GM18519 (cell line): ENCODE results near the gene HSP90AB1.

ENCODE experiments used
- ATAC-seq: cut with Tn5 transposase; IDR thresholded peaks from one replicate; pipeline ENCODE4 v1.9.1; 2021; ENCODE audit warnings: mild to moderate bottlenecking, moderate library complexity; ENCODE audit not compliant: unreplicated experiment, low FRiP score

The HSP90AB1 gene

DNA sequence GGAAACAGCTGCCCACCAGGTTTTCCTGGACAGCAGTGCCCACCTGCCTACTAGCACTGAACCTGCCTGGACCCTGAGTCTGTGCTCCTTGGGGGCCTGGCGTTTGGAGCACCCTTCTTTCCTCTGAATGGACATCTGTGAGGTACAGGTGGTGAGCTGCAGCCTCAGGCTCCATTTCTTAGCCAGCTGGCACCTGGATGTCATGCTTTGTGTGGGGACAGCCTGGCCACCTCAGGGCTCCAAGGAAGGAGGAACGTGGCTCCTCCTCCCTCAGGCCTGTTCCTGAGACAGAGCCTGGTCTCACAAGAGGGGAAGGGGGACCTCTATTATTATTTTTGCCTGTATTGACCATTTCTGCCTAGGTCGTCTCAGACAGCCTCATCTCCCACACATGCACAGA, 31.4 kb downstream of the HSP90AB1 start:
- ATAC-seq: no peak

DNA sequence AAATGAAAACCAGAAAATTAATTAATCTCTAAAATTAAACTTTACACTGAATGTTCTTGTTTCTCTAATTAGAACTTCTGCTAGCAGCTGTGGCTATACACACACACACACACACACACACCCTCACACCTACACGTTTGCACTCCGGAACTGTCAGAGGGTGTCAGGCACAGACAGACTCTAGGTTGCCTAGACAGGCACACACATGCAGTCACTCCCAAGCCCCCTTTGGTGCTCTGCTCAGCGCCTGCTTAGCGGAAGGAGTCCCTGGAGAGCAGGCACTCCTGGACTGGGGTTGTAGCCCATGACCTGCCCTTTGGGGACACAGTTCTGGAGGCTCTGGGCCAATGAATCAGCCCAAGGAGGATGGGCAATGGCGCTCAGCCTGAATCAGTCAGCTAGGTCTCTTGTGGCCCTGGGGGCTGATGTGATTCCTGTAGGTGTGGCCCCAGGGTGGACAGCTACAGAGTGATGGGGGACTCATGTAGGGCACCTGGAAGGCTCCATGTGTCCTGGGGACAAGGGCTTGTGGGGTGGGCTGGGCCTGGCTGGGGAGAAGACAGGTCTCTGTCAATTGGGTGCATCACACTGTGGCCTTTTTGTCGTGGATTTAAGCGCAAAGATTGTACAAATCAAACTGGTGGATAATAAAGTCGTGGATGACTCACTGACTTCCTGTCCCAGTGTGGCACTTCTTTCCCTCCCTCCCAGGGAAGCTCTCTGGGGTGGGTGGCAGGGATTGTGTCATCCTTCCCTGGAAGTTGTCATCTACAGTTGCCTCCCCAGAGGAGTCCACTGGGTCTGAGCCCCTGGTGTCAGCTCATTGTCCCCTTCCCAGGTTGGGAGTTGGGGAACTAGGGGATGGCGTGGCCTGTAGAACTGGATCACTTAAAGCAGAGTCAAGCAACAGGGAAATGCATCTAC, 32.1 kb downstream of the HSP90AB1 start:
- no peak for ATAC-seq

DNA sequence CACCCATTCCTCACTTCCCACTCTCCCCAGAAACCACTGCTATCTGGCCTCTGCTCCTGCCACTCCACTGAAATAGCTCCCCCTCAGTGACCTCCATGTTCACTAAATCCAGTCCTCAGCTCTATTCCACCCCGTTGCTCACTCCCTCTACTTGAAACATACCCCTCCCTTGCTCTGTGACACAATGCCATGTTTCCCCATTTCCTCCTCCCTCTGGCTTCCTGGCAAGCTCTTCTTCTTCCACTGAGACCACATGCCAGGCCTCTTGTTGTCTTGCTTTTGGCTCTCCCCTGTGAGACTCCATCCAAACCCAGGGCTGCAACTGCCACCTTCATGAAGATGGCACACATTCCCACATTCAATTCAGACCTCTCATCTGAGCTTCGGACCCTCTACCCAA, 37.2 kb downstream of the HSP90AB1 start:
- ATAC-seq: no peak

DNA sequence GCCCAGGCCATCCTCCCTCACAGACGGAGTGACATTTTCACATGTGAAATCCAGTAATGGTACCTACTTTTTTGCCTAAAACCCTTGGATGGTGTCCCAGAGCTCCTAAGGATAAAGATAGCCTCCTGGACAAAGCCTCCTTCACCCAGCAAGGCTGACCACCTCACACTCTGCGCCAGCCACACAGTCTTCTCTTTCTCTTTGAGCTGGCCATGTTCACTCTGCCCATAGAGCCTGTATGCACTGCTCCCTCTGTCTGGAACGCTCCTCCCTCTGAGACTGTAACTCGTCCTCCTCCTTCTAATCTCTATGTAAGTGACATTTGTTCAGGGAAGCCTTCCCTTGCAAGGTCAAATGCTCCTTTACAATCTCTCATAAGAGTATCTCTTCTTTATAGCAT, 38.0 kb downstream of the HSP90AB1 start:
- no peak for ATAC-seq

DNA sequence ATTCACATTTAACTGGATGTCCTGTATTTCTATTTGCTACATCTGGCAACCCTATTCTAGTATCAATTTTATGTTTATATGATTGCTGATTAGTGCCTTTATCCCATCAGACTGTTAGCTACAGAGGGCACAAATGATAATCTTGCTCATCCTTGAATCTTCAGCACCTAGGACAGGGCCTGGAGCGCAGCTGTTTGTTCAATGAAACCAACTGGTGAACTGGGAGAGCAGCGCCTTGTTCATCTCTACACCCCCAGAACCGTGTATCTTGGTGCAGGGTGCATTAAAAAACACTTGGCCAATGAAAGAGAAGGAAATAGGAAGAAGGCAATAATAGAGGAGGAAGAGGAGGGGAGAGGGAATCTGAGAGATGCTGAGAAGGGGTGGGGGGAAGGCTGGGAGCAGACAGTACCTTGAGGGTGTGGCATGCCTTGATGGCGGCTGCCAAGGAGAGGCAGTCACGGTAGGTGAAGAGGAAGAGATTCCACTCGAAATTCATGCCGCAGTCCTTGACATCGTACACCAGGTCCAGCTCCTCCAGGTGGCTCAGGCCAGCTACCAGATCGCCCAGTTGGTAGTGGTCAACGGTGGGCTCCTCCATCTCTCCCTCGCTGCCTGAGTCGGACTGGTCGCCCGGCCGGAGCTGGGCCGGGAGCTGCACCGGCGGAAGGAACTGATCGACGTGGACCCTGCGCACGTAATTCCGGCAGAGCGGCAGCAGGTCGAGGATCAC, 38.8 kb downstream of the HSP90AB1 start:
- ATAC-seq: no peak

DNA sequence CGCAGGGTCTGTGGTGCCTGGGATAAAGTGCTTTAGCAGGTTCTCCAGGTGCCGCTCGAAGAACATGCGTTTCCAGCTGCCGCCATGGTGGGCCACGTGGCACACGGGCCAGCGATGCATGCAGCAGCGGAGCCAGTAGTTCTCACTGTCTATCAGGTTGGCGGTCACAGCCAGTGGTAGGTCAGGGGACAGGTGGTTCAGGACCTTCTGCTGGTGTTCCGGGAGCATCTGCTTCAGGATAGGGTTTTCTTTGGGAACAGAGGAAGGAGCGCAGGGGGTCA, 39.3 kb downstream of the HSP90AB1 start:
- ATAC-seq: no peak

DNA sequence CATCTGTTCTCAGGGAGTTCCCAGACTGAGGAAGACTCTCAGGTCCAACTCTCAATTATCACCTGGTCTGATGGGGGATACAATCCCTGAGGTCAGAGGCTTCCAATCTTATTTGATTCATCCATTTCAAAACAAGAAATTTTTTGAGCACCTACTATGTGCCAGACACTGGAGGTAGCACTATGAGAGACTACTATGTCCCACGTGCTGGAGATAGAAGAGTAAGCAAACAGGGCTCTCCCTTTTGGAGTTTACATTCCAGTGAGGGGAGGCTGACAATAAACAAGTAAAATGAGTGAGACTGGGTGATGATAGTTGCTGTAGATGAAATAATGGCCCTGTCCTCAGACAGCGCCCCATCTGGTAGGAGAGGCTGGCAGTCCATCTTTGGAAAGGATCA, 39.8 kb downstream of the HSP90AB1 start:
- ATAC-seq: no peak

DNA sequence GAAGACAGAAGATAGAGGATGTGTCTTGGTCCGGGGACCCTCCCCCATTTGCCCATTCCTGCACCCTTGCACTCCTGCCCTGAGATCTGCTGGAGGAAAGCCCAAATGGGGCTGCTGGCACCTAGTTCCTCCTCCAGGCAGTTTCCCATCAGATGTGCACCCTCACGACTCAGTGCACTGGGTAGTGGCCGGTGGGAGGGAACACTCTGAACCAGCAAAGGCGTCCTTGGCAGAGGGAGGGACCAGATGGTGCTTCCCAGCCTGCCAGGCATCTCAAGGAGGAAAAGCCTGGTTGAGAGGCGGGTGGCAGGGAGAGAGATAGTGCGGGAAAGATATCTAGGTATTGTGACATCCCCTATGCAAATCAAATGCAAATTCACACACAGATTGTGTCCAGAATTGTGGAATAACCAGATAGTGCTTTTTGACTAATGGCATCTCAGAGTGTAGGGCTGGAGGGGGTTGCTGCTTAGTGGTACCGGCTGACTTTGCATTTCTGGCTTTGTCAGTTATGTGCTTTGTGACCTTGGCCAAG, 42.9 kb downstream of the HSP90AB1 start:
- ATAC-seq: no peak

DNA sequence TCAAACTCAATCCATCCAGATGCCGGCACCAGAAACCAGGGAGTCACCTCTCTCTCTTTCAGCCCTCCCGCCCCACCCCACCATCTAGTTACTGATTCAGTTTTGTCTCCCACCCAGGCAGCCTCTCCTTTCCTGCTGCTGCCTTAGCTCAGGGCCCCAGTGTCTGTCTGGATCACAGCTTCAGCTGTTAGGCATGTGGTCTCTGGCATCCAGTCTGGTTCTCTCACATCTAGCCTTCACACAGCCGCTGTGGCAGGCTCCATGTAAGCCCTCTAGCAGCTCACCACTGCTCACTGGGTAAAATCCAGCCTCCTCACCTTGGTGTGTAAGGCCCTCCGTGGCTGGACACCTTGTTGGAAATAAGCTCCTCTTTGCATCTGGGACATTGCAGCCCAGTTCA, 44.9 kb downstream of the HSP90AB1 start:
- ATAC-seq: no peak

DNA sequence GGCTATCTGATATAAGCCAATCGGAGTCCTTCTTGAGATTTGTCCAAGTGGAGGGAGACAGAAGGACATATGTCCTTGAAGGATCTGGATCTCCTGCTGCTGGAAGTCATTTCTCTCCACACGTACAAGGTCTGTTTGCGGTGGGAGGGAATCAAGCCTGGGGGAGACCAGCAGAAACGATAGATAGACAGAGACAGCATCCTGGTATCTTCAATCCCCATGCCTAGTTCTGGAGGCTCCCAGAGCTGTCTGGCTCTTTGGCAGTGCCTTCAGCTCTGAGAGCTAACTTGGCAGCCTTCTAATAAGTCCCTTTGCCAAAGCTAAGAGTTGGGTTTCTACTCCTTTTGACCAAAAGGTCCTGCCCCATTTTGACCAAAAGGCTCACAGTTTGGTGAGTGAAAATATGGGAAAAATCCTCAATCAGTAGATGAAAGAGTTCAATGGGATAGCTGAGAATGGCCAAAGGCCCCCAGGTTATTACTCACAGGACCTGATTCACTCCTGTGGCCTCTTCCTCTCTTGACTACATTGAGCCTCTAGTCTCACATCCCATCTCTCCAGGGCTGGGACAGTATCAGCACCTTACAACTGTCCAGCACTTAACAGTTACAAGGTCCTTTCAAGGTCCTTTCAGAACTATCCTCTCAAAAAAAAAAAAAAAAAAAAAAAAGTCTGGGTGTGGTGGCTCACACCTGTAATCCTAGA, 45.9 kb downstream of the HSP90AB1 start:
- no peak for ATAC-seq

DNA sequence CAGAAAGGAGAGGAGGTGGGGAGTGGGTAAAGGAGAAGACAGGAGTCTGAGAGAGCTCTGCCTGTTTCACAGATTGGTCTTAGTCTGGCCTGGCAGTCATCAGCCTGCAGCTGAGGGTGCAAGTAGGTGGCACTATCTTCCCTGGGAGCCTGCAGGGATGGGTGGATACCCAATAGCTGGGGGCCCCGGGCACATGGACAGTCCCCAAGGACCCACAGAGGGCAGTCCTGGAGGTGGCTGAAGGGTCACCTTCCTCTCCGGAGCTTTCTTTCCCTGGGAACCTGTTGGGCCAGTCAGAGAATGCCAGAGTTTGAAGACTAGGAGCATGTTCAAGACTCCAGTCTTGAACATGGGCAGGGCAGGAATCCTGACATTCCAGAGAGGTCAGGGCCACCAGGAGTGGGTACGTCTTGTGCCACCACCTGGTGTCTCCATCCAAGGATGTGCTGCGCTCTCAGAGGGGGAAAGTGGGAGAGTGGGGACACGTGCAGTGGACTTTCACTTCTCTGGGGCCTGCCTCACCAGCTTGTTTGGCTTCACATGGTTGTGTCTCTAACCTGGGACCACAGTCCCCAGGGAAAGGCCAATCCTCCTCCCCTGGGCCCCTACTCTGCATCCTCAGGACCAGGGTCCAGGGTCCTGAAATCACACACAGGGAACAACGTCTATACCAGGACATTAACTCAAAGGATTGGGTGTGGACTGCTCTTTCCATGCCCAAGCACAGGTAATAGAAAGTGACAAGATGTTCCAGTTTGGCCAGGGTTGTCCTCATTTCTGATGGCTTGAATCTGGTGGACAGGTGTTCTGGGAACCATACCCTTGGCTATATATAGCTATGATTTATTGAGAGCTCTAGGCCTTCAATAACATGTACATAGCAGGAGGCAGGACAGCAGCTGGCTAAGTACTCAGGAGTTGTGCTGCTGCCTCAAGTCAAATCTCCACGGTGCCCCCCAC, 48.2 kb downstream of the HSP90AB1 start:
- no peak for ATAC-seq

DNA sequence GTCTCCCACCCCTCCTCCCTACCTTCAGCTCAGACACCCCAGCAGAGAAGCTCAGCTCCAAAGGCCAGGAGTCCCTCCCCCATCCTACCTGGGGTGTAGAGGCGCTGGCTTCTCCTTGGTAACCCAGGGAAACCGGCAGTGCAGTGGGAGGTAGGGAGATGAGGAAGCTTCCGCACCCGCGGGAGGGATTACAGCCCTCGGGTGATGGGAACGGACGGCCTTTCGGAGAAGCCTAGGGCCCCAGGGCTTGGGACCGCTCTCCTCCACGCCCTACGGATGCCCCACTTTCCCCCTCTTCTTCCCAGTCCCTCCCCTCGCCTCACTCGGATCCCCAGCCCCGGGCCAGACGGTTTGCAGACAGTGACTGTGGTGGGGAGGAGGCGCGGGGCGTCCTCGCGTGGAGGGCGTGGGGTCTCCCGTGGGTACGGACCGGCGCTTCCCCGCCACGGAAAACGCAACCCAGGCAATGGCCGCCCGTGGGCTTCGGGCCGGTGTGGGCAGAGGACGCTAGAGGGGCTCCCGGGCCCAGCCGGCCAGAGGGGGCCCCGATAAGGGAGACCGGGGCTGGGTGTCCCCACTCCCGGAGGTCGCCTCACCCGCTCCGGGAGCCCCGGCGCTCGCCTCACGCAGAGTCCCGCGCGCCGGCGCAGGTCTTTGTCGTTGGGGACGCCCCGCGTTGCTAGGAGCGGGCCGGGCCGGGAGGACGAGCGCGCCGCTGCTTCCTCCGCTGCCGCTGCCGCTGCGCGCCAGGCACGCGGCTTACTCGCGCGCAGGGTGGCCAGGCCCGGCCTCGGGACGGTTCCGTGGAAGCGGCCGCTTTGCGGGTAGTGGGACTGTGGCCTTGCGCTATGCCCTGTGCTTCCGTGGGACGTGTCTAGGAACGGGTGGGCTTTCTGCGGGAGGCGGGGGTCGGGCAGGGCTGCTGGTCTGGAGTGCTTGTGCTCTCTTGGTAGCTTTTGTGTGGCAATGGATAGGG, 50.5 kb downstream of the HSP90AB1 start:
- no peak for ATAC-seq

DNA sequence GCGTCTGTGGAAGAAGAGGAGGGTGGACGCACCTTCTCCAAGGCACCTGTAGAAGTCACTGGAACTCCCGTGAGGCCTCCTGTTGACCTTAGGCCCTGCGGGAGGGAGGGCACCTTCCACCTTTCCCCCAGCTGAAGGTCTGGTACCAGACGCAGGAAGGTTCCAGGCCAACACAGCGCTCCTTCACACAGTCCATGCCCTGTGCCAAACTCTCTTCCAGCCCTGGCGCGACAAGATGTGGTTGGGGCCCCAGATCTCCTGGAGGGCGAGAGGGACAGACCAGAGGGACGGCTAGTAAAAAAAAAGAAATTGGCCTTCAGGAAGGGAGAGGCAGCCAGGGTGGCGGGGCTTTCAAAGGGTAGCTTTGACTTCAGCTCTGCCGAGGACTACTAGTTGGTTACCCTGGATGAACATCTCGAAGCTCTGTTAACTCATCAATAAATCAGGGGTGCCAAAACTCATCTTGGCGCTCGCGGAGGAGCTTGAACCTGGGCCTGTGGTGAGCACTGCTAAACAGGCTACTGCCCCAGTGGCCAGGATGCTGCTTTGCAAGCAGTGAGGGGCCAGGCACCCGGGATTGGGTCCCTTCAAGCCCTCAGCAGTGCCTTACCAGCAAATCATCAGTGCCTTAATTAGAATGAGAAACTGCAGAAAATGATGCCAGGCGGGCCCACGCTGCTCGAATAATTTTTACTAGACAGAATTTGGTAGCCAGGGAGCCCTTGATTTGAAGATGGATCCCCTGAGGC, 51.3 kb downstream of the HSP90AB1 start:
- ATAC-seq: no peak

DNA sequence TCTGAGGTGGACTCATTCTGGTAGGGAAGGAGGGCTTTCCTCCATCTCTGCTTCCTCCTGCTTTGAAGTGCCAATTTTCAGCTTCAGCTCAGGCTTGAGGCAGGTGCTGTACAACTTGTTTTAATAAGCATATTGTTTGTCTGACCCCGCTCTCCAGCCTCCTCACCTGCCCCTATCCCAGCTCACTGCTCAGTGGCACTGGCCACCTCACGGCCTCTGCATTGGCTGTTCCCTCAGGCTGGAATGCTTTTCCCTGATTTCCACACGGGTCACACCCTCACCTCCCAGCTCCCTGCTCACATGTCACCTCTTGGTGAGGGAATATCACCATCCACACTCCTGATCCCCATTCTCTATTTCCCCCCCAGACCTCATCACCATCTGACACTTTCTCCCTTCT, 52.0 kb downstream of the HSP90AB1 start:
- no peak for ATAC-seq

DNA sequence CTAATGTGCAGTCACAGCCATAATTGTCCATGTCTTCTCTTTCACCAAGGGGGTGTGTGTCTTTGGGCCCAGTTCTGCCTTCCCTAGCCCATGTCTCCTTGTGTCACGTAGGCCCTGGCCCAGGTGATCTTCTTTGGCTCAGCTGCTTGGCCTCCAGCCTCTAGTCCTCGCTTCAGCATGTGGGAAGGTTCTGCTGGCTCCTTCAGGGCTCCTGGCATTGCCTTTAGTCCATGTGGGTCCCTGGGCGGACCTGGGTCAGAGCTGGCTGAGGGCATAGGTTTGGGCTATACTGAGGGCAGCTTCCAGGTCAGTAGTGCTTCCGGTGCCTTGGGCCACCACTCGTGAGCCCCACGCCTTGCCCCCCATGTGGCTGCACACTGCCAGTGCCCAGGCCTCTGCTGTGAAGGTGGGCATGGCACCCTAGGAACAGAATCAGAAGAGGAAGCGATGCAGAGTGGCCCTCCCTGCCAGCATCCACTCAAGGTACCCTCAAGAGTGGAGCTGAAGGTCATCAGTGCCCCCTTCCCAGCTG, 53.5 kb downstream of the HSP90AB1 start:
- ATAC-seq: no peak

DNA sequence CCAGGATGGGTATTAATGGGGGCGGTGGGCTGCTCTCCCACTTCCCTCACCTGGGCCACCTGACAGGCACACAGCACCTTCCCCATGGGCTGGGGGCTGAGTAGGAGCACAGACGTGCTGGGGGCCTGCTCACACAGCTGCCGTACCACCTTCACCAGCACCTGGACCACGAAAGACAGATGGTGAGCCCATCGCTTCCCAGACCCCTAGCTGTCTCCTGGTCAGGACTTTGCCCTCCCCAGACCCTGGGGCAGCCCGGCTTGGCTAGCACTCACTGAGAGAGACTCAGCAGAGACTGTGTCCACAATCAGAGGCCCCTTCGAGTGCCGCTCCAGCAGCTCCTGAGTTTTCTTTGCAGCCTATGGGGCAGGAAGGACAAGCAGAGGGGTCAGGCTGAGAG, 54.2 kb downstream of the HSP90AB1 start:
- no peak for ATAC-seq

DNA sequence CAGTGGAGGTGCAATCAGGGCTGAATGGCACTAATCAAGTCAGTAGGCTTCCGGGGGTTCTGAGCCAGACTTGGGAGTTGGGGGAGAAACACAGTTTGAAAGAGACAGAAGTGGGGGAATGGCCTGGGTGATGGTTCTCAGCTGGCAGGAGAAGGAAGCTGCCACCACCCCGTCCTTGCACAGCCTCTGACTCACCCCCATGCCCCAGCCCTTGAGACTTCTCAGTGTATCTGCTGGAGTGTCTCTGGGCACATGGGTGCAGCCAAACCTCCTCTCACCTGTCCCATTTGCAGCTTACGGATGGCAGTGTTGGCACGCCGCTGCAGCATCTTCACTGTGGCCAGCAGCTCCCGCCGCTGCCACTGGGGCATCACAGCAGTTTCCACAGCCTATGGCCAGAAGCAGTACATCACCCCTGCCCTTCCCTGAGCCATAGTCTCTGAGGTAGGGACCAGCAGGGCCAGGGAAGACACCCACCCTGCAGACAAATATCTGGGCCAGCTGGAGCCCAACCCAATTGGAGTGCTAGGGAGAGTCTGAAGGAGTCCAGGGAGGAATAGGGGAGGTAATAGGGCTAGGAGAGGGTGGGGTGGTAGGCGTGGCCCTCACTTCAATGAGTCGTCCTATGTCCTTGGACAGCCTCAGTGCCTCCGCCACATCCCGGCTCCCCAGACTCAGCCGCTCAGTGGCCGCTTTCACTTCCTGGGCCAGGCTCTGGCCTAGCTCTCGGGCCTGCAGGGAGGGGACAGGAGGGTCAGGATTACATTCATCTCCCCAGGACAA, 55.1 kb downstream of the HSP90AB1 start:
- ATAC-seq: no peak
